Amniotic epithelial cell (primary cell): ENCODE results near the gene CDX2.
"Not testable (repeated sequence)": the region's sequence is repeated elsewhere in the genome, so short reads cannot be mapped to it uniquely, and the experiment has no call there.

Source experiments
- DNase-seq: peaks from one replicate; pipeline ENCODE4 v3.0.0-alpha.2; 2010; ENCODE audit warnings: low read depth

The CDX2 gene

GRCh38 chr13:27969082-27969865 is at the start of gene CDX2:
Gene CDX2 (minus strand): TSS chr13:27969315. CDS start chr13:27969006, 309 bp downstream.
- DNase-seq, result no peak

GRCh38 chr13:28014301-28014700 is 45.2 kb upstream of the CDX2 start:
- no peak for DNase-seq

- no peak for DNase-seq
Observed at GRCh38 chr13:28013482-28013881, 44.4 kb upstream of the CDX2 start.

GRCh38 chr13:28012896-28013295 is 43.8 kb upstream of the CDX2 start:
- DNase-seq, result no peak

GRCh38 chr13:28012383-28012782 is 43.3 kb upstream of the CDX2 start:
- no peak for DNase-seq

- no peak for DNase-seq
Observed at GRCh38 chr13:28010046-28010445, 40.9 kb upstream of the CDX2 start.

GRCh38 chr13:28005016-28005415 is 35.9 kb upstream of the CDX2 start:
- not testable (repeated sequence) for DNase-seq

GRCh38 chr13:28002886-28003698 is 34.0 kb upstream of the CDX2 start:
- DNase-seq, result peak; percentile 35

- DNase-seq, result no peak
Observed at GRCh38 chr13:28001837-28002473, 32.8 kb upstream of the CDX2 start.

GRCh38 chr13:28001049-28001448 is 31.9 kb upstream of the CDX2 start:
- DNase-seq, result no peak

- DNase-seq, result no peak
Observed at GRCh38 chr13:28000567-28000966, 31.5 kb upstream of the CDX2 start.

- DNase-seq, result peak; percentile 53
Observed at GRCh38 chr13:27997904-27998522, 28.9 kb upstream of the CDX2 start.

- no peak for DNase-seq
Observed at GRCh38 chr13:27991881-27992280, 22.8 kb upstream of the CDX2 start.

- DNase-seq, result peak; percentile 39
Observed at GRCh38 chr13:27988520-27988919, 19.4 kb upstream of the CDX2 start, which contains the start of gene URAD. Gene URAD (minus strand): TSS chr13:27988693. CDS start chr13:27988637, 56 bp downstream.

- no peak for DNase-seq
Observed at GRCh38 chr13:27985600-27985999, 16.5 kb upstream of the CDX2 start.

GRCh38 chr13:27982361-27982760 is 13.2 kb upstream of the CDX2 start:
- DNase-seq, result no peak

GRCh38 chr13:27981006-27981708 is 12.0 kb upstream of the CDX2 start:
- no peak for DNase-seq

GRCh38 chr13:27980280-27980998 is 11.3 kb upstream of the CDX2 start:
- DNase-seq, result no peak

- DNase-seq, result no peak
Observed at GRCh38 chr13:27979765-27980279, 10.7 kb upstream of the CDX2 start.

GRCh38 chr13:27979001-27979643 is 10.0 kb upstream of the CDX2 start:
- DNase-seq, result no peak
